HCT116 (cell line): Measurements from ENCODE around the gene CAPZB. TPM values are rescaled to one million over a fixed set of nuclear protein-coding genes. Genes with fewer than 3 reads are reported as not detected.

Experiments
- ATAC-seq: fragments of 200-7000 bp; cut with Tn5 transposase; 2 replicates; pipeline ENCODE4 v1.9.1; 2020; ENCODE audit warnings: mild to moderate bottlenecking, moderate library complexity
- BruUV-seq: library from RNA; stranded (reverse); fragments of 400-500 nt; replicated peaks from 2 replicates; lab custom pipeline; 2021; lab: Mats Ljungman, UMichigan
- CTCF ChIA-PET: fragments of 300-600 bp; sonication (Branson Sonifier 250); formaldehyde crosslinking; loops from one replicate; lab custom pipeline; 2021; ENCODE audit warnings: antibody characterized with exemption; lab: Charles Lee
- POLR2A ChIA-PET: fragments of 300-600, 350-600 bp; sonication (Branson Sonifier 250); formaldehyde crosslinking; loops from one replicate; lab custom pipeline; 2021; ENCODE audit warnings: antibody characterized with exemption; lab: Charles Lee
- RAD21 ChIA-PET, 2 experiments: fragments of 300-600 bp; sonication (Branson Sonifier 250); formaldehyde crosslinking; loops; one replicate each; lab custom pipeline; 2023; ENCODE audit warnings: low total read pairs in 2 of 2; ENCODE audit not compliant: uncharacterized antibody in 2 of 2, unreplicated experiment in 2 of 2, low non-redundant PET in 1 of 2; lab: Charles Lee
- DNase-seq: peaks from one replicate; pipeline ENCODE4 v3.0.0-alpha.2; 2010; ENCODE audit warnings: low read depth, low spot score
- H2AFZ ChIP-seq: fragments of 200-600 bp; shearing (Covaris generic), sonication (generic); 2 replicates; pipeline ENCODE4 v1.6.1; 2017; ENCODE audit warnings: low read depth, mixed run types, mixed read lengths, antibody characterized with exemption, low read length; ENCODE audit not compliant: poor library complexity, severe bottlenecking
- H3K27ac ChIP-seq: 2 replicates; pipeline ENCODE4 v1.5.1; 2012; ENCODE audit warnings: low read depth, low read length
- H3K27me3 ChIP-seq: fragments of 200-600 bp; sonication (generic); 2 replicates; pipeline ENCODE4 v1.6.1; 2016; ENCODE audit warnings: mixed run types, low read length, mixed read lengths; ENCODE audit not compliant: insufficient read depth
- H3K36me3 ChIP-seq, 2 experiments: fragments of 200-500 bp in 1 of 2; fragments of 200-600 bp in 1 of 2; sonication (Bioruptor generic) in 1 of 2; sonication (generic) in 1 of 2; 2 replicates each; pipeline versions ENCODE4 v1.5.1 to v1.6.1; 2014 to 2016; ENCODE audit warnings: low read length in 2 of 2, inconsistent platforms in 1 of 2, mixed read lengths in 1 of 2, mixed run types in 1 of 2; ENCODE audit not compliant: insufficient read depth in 2 of 2, control insufficient read depth in 1 of 2
- H3K4me1 ChIP-seq, 2 experiments: fragments of 200-600 bp in 1 of 2; sonication (generic) in 1 of 2; 2 replicates each; pipeline versions ENCODE4 v1.5.1 to v1.6.1; 2012 to 2017; ENCODE audit warnings: low read length in 2 of 2, inconsistent platforms in 1 of 2, mild to moderate bottlenecking in 1 of 2, mixed read lengths in 1 of 2, mixed run types in 1 of 2, moderate library complexity in 1 of 2; ENCODE audit not compliant: insufficient read depth in 2 of 2, control insufficient read depth in 1 of 2
- H3K4me2 ChIP-seq: fragments of 200-600 bp; sonication (generic); 2 replicates; pipeline ENCODE4 v1.6.1; 2017; ENCODE audit warnings: mixed run types, low read length, mixed read lengths
- H3K4me3 ChIP-seq, 2 experiments: fragments of 200-600 bp in 1 of 2; sonication (generic) in 1 of 2; replicated peaks in 1 of 2; 2 replicates each; pipeline ENCODE4 v1.5.1; 2011 to 2016; ENCODE audit warnings: low read length in 2 of 2, control low read depth in 1 of 2, low read depth in 1 of 2, mild to moderate bottlenecking in 1 of 2, mixed read lengths in 1 of 2, mixed run types in 1 of 2
- H3K79me2 ChIP-seq: fragments of 200-600 bp; sonication (generic); 2 replicates; pipeline ENCODE4 v1.6.1; 2017; ENCODE audit warnings: mild to moderate bottlenecking, mixed run types, low read length, moderate library complexity, mixed read lengths; ENCODE audit not compliant: insufficient read depth
- H3K9ac ChIP-seq: fragments of 200-600 bp; sonication (generic); 2 replicates; pipeline ENCODE4 v1.6.1; 2016; ENCODE audit warnings: low read length, mixed read lengths
- H3K9me2 ChIP-seq: fragments of 200-600 bp; sonication (generic), shearing (Covaris generic); 2 replicates; pipeline ENCODE4 v1.6.1; 2017; ENCODE audit warnings: mixed run types, mild to moderate bottlenecking, moderate library complexity; ENCODE audit not compliant: insufficient read depth
- H3K9me3 ChIP-seq, 2 experiments: fragments of 200-500 bp in 1 of 2; fragments of 200-600 bp in 1 of 2; sonication (Bioruptor generic) in 1 of 2; sonication (generic) in 1 of 2; 2 replicates each; pipeline ENCODE4 v1.6.1; 2014 to 2017; ENCODE audit warnings: low read length in 2 of 2, mixed read lengths in 2 of 2, inconsistent platforms in 1 of 2, low read depth in 1 of 2, mild to moderate bottlenecking in 1 of 2, mixed run types in 1 of 2, moderate library complexity in 1 of 2; ENCODE audit not compliant: control insufficient read depth in 1 of 2, insufficient read depth in 1 of 2
- H4K20me1 ChIP-seq: fragments of 200-600 bp; sonication (generic), shearing (Covaris generic); 2 replicates; pipeline ENCODE4 v1.6.1; 2017; ENCODE audit warnings: mixed run types, mild to moderate bottlenecking, moderate library complexity; ENCODE audit not compliant: insufficient read depth
- ATF3 ChIP-seq: IDR thresholded peaks from 2 replicates; pipeline ENCODE4 v1.6.1; 2012
- CBX3 ChIP-seq: IDR thresholded peaks from 2 replicates; pipeline ENCODE4 v1.6.1; 2012; ENCODE audit warnings: low read depth
- CEBPB ChIP-seq: IDR thresholded peaks from 2 replicates; pipeline ENCODE4 v1.6.1; 2012; ENCODE audit warnings: low read depth
- CTCF ChIP-seq, 3 experiments: fragments of 200-600 bp in 1 of 3; sonication (generic) in 1 of 3; IDR thresholded peaks in 2 of 3; conservative IDR thresholded peaks in 1 of 3; 2 replicates each; pipeline ENCODE4 v1.5.1; 2012 to 2017; ENCODE audit warnings: low read depth in 2 of 3, low read length in 2 of 3, antibody characterized with exemption in 1 of 3, borderline replicate concordance in 1 of 3, control low read depth in 1 of 3, mild to moderate bottlenecking in 1 of 3, mixed read lengths in 1 of 3, mixed run types in 1 of 3, moderate library complexity in 1 of 3; ENCODE audit not compliant: insufficient read depth in 1 of 3
- EZH2phosphoT487 ChIP-seq: fragments of 200-600 bp; IDR thresholded peaks from 2 replicates; pipeline ENCODE4 v1.6.1; 2018; ENCODE audit warnings: antibody characterized with exemption, borderline replicate concordance
- JUND ChIP-seq: IDR thresholded peaks from 2 replicates; pipeline ENCODE4 v1.6.1; 2012
- MAX ChIP-seq: IDR thresholded peaks from 2 replicates; pipeline ENCODE4 v1.6.1; 2012
- POLR2A ChIP-seq: IDR thresholded peaks from 2 replicates; pipeline ENCODE4 v1.7.0; 2011; ENCODE audit warnings: borderline replicate concordance; ENCODE audit not compliant: insufficient read depth, insufficient read length; ENCODE audit errors: extremely low read depth
- RAD21 ChIP-seq: IDR thresholded peaks from 2 replicates; pipeline ENCODE4 v1.6.1; 2012; ENCODE audit warnings: low read depth, mild to moderate bottlenecking
- SIN3A ChIP-seq: IDR thresholded peaks from 2 replicates; pipeline ENCODE4 v1.6.1; 2012; ENCODE audit warnings: low read depth
- SRF ChIP-seq: IDR thresholded peaks from 2 replicates; pipeline ENCODE4 v1.6.1; 2012; ENCODE audit warnings: low read depth
- TCF7L2 ChIP-seq: IDR thresholded peaks from 2 replicates; pipeline ENCODE4 v1.7.0; 2011; ENCODE audit warnings: borderline replicate concordance, inconsistent platforms; ENCODE audit not compliant: insufficient read depth, insufficient read length; ENCODE audit errors: extremely low read depth
- YY1 ChIP-seq: IDR thresholded peaks from 2 replicates; pipeline ENCODE4 v1.6.1; 2011; ENCODE audit warnings: low read length, low read depth, moderate library complexity, mild to moderate bottlenecking; ENCODE audit not compliant: insufficient replicate concordance; ENCODE audit errors: extremely low read depth
- ZFX ChIP-seq: fragments of 450-650 bp; IDR thresholded peaks from 2 replicates; pipeline ENCODE4 v1.6.1; 2017
- ZNF274 ChIP-seq: fragments of 200-500 bp; sonication (Bioruptor generic); IDR thresholded peaks from 2 replicates; pipeline ENCODE4 v1.6.1; 2014; ENCODE audit warnings: mild to moderate bottlenecking, low read depth, low read length, inconsistent platforms
- intact Hi-C: fragments of 100-400 bp; cut with micrococcal nuclease; formaldehyde crosslinking; loops from 2 replicates; pipeline ENCODE4 v1.10.0; 2022
- total RNA-seq: library from RNA; stranded (reverse); gene quantifications from one replicate; pipeline ENCODE4 v1.2.1, GENCODE V29; 2021; ENCODE audit not compliant: unreplicated experiment

The CAPZB gene
- total RNA-seq, 1 experiment from 2014 or later, result 203 TPM

DNA sequence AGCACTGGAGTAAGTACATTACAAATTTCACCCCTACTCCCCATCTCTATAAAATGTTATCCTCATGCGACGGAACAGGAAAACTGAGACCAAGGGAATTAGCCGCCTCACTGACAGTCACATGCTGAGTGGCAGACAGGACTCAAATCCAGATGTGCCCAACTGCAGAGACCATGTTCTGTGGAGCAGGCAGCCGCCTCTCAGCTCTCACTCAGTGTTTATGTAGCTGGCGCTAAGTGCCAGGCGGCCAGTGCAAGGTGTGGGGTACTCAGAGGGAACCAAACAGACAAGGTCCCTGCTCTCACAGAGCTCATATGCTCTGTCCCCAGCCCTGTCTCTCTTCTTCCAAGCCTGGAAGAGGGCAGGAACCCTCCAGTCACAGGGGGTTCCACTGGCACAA lies 5.1 kb downstream of the CAPZB start:
- no peak for ATAC-seq
- CTCF ChIA-PET, result no interaction called here
- POLR2A ChIA-PET, result no interaction called here

More for the DNA sequence above, 5.1 kb downstream of the CAPZB start:
- Histone ChIP-seq H4K20me1 (peaks cover 6% of the 10 kb centered on the region; the same call in 1 of the 2 replicates), H3K9me2 (no peaks in the 10 kb centered on the region), H3K79me2 (peaks cover 100% of the 10 kb centered on the region), H3K4me1 (peaks cover 6 to 12% of the 10 kb centered on the region in 2 experiments; a peak in 3 of 4 replicates), H3K27ac (no peak overlapping the region), H3K4me2 (no peak overlapping the region), H3K9ac (no peak overlapping the region), H3K36me3 (no peaks in the 10 kb centered on the region), H3K9me3 (no peaks in the 10 kb centered on the region), H3K27me3 (no peaks in the 10 kb centered on the region), H2AFZ (no peak overlapping the region), H3K4me3 (no peak overlapping the region)
- BruUV-seq, result no TSS peak
- TF ChIP-seq ZFX (no peak), CEBPB (no peak), JUND (no peak), TCF7L2 (no peak), CBX3 (no peak), ATF3 (no peak), POLR2A (no peak), CTCF (IDR thresholded peaks at IDR 0.05 in 2 of 3, conservative IDR thresholded peaks at IDR 0.05 in 1 of 3; ENCODE audit: borderline replicate concordance in 1 of 3, insufficient read depth in 1 of 3, low read depth in 2 of 3, low read length in 2 of 3) (no peak), YY1 (no peak), ZNF274 (no peak), MAX (no peak), SRF (no peak), EZH2phosphoT487 (no peak), RAD21 (no peak), SIN3A (no peak)
- RAD21 ChIA-PET, result no interaction called here
- intact Hi-C loops, result loop anchor here (5.0 kb wide), 1 partner anchor 117 kb away; a partner anchor contains a TSS
- no peak for DNase-seq
